Hepatocyte (in vitro differentiated cells): ENCODE data around the gene BTF3.

Experiments
- EZH2phosphoT487 ChIP-seq: fragments of 200-600 bp; sonication (generic); IDR thresholded peaks from one replicate; pipeline ENCODE4 v1.6.1; 2018; ENCODE audit warnings: antibody characterized with exemption, mild to moderate bottlenecking, low read depth, moderate library complexity; ENCODE audit not compliant: unreplicated experiment, severe bottlenecking
- TF ChIP-seq, protein P1 (sequence below): fragments of 200-600 bp; sonication (generic); IDR thresholded peaks from 2 replicates; pipeline ENCODE4 v1.5.1; 2016; ENCODE audit warnings: antibody characterized with exemption, mild to moderate bottlenecking; ENCODE audit not compliant: poor library complexity

DNA sequence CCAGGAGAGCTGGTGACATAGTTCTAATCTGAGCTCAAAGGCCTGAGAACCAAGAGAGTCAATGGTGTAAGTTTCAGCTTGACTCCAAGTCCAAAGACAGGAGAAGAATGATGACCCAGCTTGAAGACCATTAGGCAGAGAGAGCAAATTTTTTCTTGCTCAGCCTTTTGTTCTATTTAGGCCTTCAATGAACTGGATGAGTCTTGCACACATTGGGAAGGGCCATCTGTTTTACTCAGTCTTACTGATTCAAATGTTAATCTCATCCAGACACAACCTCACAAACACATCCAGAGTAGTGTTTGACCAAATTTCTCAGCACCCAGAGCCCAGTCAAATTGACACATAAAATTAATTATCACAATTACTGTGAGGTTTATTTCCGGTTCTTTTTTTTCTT lies 7.1 kb upstream of the BTF3 start:
- TF ChIP-seq, protein P1, sequence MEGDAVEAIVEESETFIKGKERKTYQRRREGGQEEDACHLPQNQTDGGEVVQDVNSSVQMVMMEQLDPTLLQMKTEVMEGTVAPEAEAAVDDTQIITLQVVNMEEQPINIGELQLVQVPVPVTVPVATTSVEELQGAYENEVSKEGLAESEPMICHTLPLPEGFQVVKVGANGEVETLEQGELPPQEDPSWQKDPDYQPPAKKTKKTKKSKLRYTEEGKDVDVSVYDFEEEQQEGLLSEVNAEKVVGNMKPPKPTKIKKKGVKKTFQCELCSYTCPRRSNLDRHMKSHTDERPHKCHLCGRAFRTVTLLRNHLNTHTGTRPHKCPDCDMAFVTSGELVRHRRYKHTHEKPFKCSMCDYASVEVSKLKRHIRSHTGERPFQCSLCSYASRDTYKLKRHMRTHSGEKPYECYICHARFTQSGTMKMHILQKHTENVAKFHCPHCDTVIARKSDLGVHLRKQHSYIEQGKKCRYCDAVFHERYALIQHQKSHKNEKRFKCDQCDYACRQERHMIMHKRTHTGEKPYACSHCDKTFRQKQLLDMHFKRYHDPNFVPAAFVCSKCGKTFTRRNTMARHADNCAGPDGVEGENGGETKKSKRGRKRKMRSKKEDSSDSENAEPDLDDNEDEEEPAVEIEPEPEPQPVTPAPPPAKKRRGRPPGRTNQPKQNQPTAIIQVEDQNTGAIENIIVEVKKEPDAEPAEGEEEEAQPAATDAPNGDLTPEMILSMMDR: no peak
- TF ChIP-seq EZH2phosphoT487: no peak
